ENCODE measurements around the gene PHKB. TPM values are rescaled to one million over a fixed set of nuclear protein-coding genes. Genes with fewer than 3 reads are reported as not detected.

The PHKB gene
- total and polyA plus RNA-seq, 2 donors from 2014 or later, result 48.3 to 80.5 TPM

- no peak overlapping the region for H3K4me3 ChIP-seq (ENCODE audit: low read length in 3 of 3)
- no peaks in the 10 kb centered on the region for H3K36me3 ChIP-seq (ENCODE audit: control insufficient read depth in 2 of 3, insufficient read depth in 3 of 3, low read length in 3 of 3)
- H3K9ac ChIP-seq (ENCODE audit: low read length in 3 of 3), result no peak overlapping the region
- H3K27ac ChIP-seq (ENCODE audit: low read depth in 2 of 2, low read length in 2 of 2), result no peak overlapping the region
- no peaks in the 10 kb centered on the region for H3K4me1 ChIP-seq (ENCODE audit: control insufficient read depth in 2 of 3, insufficient read depth in 2 of 3, low read depth in 1 of 3, low read length in 3 of 3)
- DNase-seq (no peak), FAIRE-seq (no peak)
- intact Hi-C loops (cut with DNase I), result no loop called here
- no peaks in the 10 kb centered on the region for H3K9me3 ChIP-seq (ENCODE audit: control insufficient read depth in 2 of 3, insufficient read depth in 1 of 3, low read length in 3 of 3)
- H3K27me3 ChIP-seq (ENCODE audit: control insufficient read depth, insufficient read depth, low read length), result no peaks in the 10 kb centered on the region
- TF ChIP-seq CTCF (IDR thresholded peaks at IDR 0.05; ENCODE audit: borderline replicate concordance, extremely low read depth, insufficient read depth), result no peak
Observed at GRCh38 chr16:47725188-47725695, 264.1 kb downstream of the PHKB start.

DNA sequence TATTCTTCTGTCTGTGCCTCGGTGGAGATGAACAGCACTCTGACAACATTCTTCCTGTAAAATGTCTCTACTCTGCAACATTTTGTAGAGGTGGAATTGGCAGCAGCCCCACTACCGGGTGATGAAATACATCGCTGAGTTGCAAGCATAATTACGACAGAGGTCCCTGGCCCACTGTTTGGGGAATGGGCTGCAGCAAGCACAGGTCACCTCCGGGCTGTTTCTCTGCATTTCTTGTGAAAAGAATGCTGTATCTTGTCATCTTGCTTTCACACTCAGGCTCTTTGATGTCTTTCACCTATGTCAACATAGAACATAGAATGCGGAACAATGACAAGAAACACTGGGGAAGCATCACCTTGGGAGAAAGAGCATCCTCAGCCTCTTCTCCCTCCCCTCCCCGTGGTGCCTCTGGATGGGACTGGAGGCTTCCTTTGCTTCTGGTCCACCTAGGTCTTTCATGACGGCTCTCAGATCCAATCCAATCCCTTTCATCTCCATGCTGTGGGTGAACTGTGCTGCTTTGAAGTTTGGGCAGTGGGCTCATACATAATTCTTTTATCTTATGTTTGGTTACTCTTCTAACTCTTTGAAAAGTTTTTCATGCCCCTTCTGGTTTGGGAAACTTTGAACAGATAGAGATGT, 265.0 kb downstream of the PHKB start:
- no peak for DNase-seq
- Histone ChIP-seq H3K27me3 (ENCODE audit: control insufficient read depth, insufficient read depth, low read length) (no peaks in the 10 kb centered on the region), H3K9me3 (ENCODE audit: control insufficient read depth in 2 of 3, insufficient read depth in 1 of 3, low read length in 3 of 3) (no peaks in the 10 kb centered on the region), H3K4me1 (ENCODE audit: control insufficient read depth in 2 of 3, insufficient read depth in 2 of 3, low read depth in 1 of 3, low read length in 3 of 3) (no peaks in the 10 kb centered on the region), H3K36me3 (ENCODE audit: control insufficient read depth in 2 of 3, insufficient read depth in 3 of 3, low read length in 3 of 3) (no peaks in the 10 kb centered on the region), H3K27ac (ENCODE audit: low read depth in 2 of 2, low read length in 2 of 2) (no peak overlapping the region), H3K9ac (ENCODE audit: low read length in 3 of 3) (no peak overlapping the region), H3K4me3 (ENCODE audit: low read length in 3 of 3) (no peak overlapping the region)
- intact Hi-C loops (cut with DNase I), result no loop called here
- TF ChIP-seq CTCF (IDR thresholded peaks at IDR 0.05; ENCODE audit: borderline replicate concordance, extremely low read depth, insufficient read depth), result no peak
- no peak for FAIRE-seq

DNA sequence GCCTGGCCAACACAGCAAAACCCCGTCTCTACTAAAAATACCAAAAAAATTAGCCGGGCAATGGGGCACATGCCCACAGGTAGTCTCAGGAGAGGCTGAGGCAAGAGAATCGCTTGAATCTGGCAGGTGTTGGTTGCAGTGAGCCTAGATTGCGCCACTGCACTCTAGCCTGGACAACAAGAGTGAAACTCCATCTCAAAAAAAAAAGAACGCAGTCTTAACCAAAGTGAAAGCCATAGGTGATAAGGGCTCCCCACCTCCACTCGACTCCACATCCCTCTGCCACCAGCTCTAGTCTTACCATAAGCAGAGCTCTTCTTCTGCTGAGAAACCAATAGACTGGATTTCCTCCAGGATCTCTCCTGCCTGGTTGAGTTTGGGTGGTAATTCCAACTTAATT, 266.0 kb downstream of the PHKB start:
- intact Hi-C loops (cut with DNase I), result no loop called here
- Histone ChIP-seq H3K9me3 (ENCODE audit: control insufficient read depth in 2 of 3, insufficient read depth in 1 of 3, low read length in 3 of 3) (no peaks in the 10 kb centered on the region), H3K4me1 (ENCODE audit: control insufficient read depth in 2 of 3, insufficient read depth in 2 of 3, low read depth in 1 of 3, low read length in 3 of 3) (no peaks in the 10 kb centered on the region), H3K27ac (ENCODE audit: low read depth in 2 of 2, low read length in 2 of 2) (no peak overlapping the region), H3K4me3 (ENCODE audit: low read length in 3 of 3) (no peak overlapping the region), H3K27me3 (ENCODE audit: control insufficient read depth, insufficient read depth, low read length) (no peaks in the 10 kb centered on the region), H3K36me3 (ENCODE audit: control insufficient read depth in 2 of 3, insufficient read depth in 3 of 3, low read length in 3 of 3) (no peaks in the 10 kb centered on the region), H3K9ac (ENCODE audit: low read length in 3 of 3) (no peak overlapping the region)
- DNase-seq (no peak), FAIRE-seq (no peak)
- no peak for TF ChIP-seq CTCF (IDR thresholded peaks at IDR 0.05; ENCODE audit: borderline replicate concordance, extremely low read depth, insufficient read depth)

GRCh38 chr16:47728205-47728604, 267.1 kb downstream of the PHKB start:
- no peak for FAIRE-seq
- Histone ChIP-seq H3K4me3 (ENCODE audit: low read length in 3 of 3) (no peak overlapping the region), H3K4me1 (ENCODE audit: control insufficient read depth in 2 of 3, insufficient read depth in 2 of 3, low read depth in 1 of 3, low read length in 3 of 3) (no peaks in the 10 kb centered on the region), H3K9ac (ENCODE audit: low read length in 3 of 3) (no peak overlapping the region), H3K27me3 (ENCODE audit: control insufficient read depth, insufficient read depth, low read length) (no peaks in the 10 kb centered on the region), H3K36me3 (ENCODE audit: control insufficient read depth in 2 of 3, insufficient read depth in 3 of 3, low read length in 3 of 3) (no peaks in the 10 kb centered on the region), H3K27ac (ENCODE audit: low read depth in 2 of 2, low read length in 2 of 2) (no peak overlapping the region), H3K9me3 (ENCODE audit: control insufficient read depth in 2 of 3, insufficient read depth in 1 of 3, low read length in 3 of 3) (no peaks in the 10 kb centered on the region)
- no peak for TF ChIP-seq CTCF (IDR thresholded peaks at IDR 0.05; ENCODE audit: borderline replicate concordance, extremely low read depth, insufficient read depth)
- DNase-seq, result no peak
- intact Hi-C loops (cut with DNase I), result no loop called here

All from kidney (tissue), 14 donors.